H9 (cell line): ENCODE results near the gene OTOS. TPM values are rescaled to one million over a fixed set of nuclear protein-coding genes. Genes with fewer than 3 reads are reported as not detected.

ENCODE experiments used
- DNase-seq: peaks from one replicate; pipeline ENCODE4 v3.0.0-alpha.2; 2017
- H2AFZ ChIP-seq: one replicate; pipeline ENCODE4 v1.6.1; 2013; ENCODE audit warnings: mild to moderate bottlenecking, low read length, control low read depth, moderate library complexity
- H2AK5ac ChIP-seq: 2 replicates; pipeline ENCODE4 v1.6.1; 2013; ENCODE audit warnings: low read length, control low read depth, mixed read lengths; ENCODE audit not compliant: insufficient read length
- H2BK120ac ChIP-seq: one replicate; pipeline ENCODE4 v1.6.1; 2013; ENCODE audit warnings: low read depth, mild to moderate bottlenecking, low read length, control low read depth, inconsistent platforms; ENCODE audit not compliant: poor library complexity, severe bottlenecking
- H2BK12ac ChIP-seq: 2 replicates; pipeline ENCODE4 v1.6.1; 2013; ENCODE audit warnings: low read length, control low read depth, mixed read lengths, low read depth; ENCODE audit not compliant: insufficient read length
- H2BK15ac ChIP-seq: 2 replicates; pipeline ENCODE4 v1.6.1; 2013; ENCODE audit warnings: low read depth, low read length, control low read depth
- H2BK20ac ChIP-seq: one replicate; pipeline ENCODE4 v1.6.1; 2013; ENCODE audit warnings: low read depth, mild to moderate bottlenecking, low read length, control low read depth, inconsistent platforms; ENCODE audit not compliant: poor library complexity, severe bottlenecking
- H2BK5ac ChIP-seq: 2 replicates; pipeline ENCODE4 v1.6.1; 2013; ENCODE audit warnings: low read length, control low read depth, mixed read lengths; ENCODE audit not compliant: insufficient read length
- H3K14ac ChIP-seq: 2 replicates; pipeline ENCODE4 v1.6.1; 2013; ENCODE audit warnings: low read length, control low read depth; ENCODE audit not compliant: insufficient read depth
- H3K18ac ChIP-seq: 2 replicates; pipeline ENCODE4 v1.6.1; 2013; ENCODE audit warnings: low read depth, mild to moderate bottlenecking, mixed read lengths, low read length, control low read depth; ENCODE audit not compliant: insufficient read length
- H3K23ac ChIP-seq: 2 replicates; pipeline ENCODE4 v1.6.1; 2013; ENCODE audit warnings: low read length, control low read depth, mixed read lengths, low read depth; ENCODE audit not compliant: insufficient read length
- H3K23me2 ChIP-seq: 2 replicates; pipeline ENCODE4 v1.6.1; 2013; ENCODE audit warnings: low read depth, mild to moderate bottlenecking, mixed read lengths, low read length, control low read depth; ENCODE audit not compliant: insufficient read length, poor library complexity, severe bottlenecking
- H3K27ac ChIP-seq: 2 replicates; pipeline ENCODE4 v1.5.1; 2013; ENCODE audit warnings: low read length, control low read depth, mixed read lengths, low read depth; ENCODE audit not compliant: insufficient read length
- H3K27me3 ChIP-seq: 2 replicates; pipeline ENCODE4 v1.6.1; 2013; ENCODE audit warnings: low read length, control low read depth, inconsistent platforms; ENCODE audit not compliant: insufficient read depth
- H3K4ac ChIP-seq: 2 replicates; pipeline ENCODE4 v1.6.1; 2013; ENCODE audit warnings: low read depth, mild to moderate bottlenecking, control low read depth, inconsistent platforms, low read length, moderate library complexity
- H3K4me1 ChIP-seq: 2 replicates; pipeline ENCODE4 v1.6.1; 2013; ENCODE audit warnings: low read length, control low read depth, inconsistent platforms; ENCODE audit not compliant: insufficient read depth
- H3K4me2 ChIP-seq: 2 replicates; pipeline ENCODE4 v1.6.1; 2013; ENCODE audit warnings: low read length, control low read depth, mixed read lengths; ENCODE audit not compliant: insufficient read length, insufficient read depth
- H3K56ac ChIP-seq: 2 replicates; pipeline ENCODE4 v1.6.1; 2013; ENCODE audit warnings: low read depth, mild to moderate bottlenecking, mixed read lengths, low read length, control low read depth; ENCODE audit not compliant: insufficient read length
- H3K79me1 ChIP-seq: 2 replicates; pipeline ENCODE4 v1.6.1; 2013; ENCODE audit warnings: low read depth, mild to moderate bottlenecking, moderate library complexity, low read length, control low read depth, inconsistent platforms; ENCODE audit not compliant: insufficient read depth, poor library complexity, severe bottlenecking
- H3K79me2 ChIP-seq: 2 replicates; pipeline ENCODE4 v1.6.1; 2013; ENCODE audit warnings: low read length, control low read depth, inconsistent platforms; ENCODE audit not compliant: insufficient read depth
- H3K9ac ChIP-seq: 2 replicates; pipeline ENCODE4 v1.6.1; 2013; ENCODE audit warnings: low read length, control low read depth, mixed read lengths; ENCODE audit not compliant: insufficient read length; ENCODE audit errors: extremely low read depth
- H3K9me3 ChIP-seq: one replicate; pipeline ENCODE4 v1.6.1; 2013; ENCODE audit warnings: low read depth, low read length, inconsistent platforms; ENCODE audit not compliant: control insufficient read depth
- H3T11ph ChIP-seq: one replicate; pipeline ENCODE4 v1.6.1; 2013; ENCODE audit warnings: mild to moderate bottlenecking, low read length, control low read depth, inconsistent platforms
- H4K20me1 ChIP-seq: one replicate; pipeline ENCODE4 v1.6.1; 2013; ENCODE audit not compliant: control insufficient read depth, insufficient read length, insufficient read depth
- H4K5ac ChIP-seq: 2 replicates; pipeline ENCODE4 v1.6.1; 2013; ENCODE audit warnings: low read depth, mild to moderate bottlenecking, mixed read lengths, low read length, control low read depth; ENCODE audit not compliant: insufficient read length
- H4K8ac ChIP-seq: replicated peaks from 2 replicates; pipeline ENCODE4 v1.6.1; 2013; ENCODE audit warnings: low read length, control low read depth, mixed read lengths, low read depth; ENCODE audit not compliant: insufficient read length
- H4K91ac ChIP-seq: 2 replicates; pipeline ENCODE4 v1.6.1; 2013; ENCODE audit warnings: low read depth, mild to moderate bottlenecking, moderate library complexity, mixed read lengths, low read length, control low read depth; ENCODE audit not compliant: insufficient read length
- H3K27ac Mint-ChIP-seq, 3 experiments: 2 replicates in 2 of 3; 3 replicates in 1 of 3; pipeline ENCODE4 v1.8.0; 2020 to 2021; ENCODE audit warnings: mixed read lengths in 3 of 3, mild to moderate bottlenecking in 1 of 3, moderate library complexity in 1 of 3
- H3K27me3 Mint-ChIP-seq: 2 replicates; pipeline ENCODE4 v1.8.0; 2021; ENCODE audit warnings: low read depth, mild to moderate bottlenecking, moderate library complexity, mixed read lengths
- H3K36me3 Mint-ChIP-seq, 3 experiments: 2 replicates in 2 of 3; 3 replicates in 1 of 3; pipeline ENCODE4 v1.8.0; 2020 to 2021; ENCODE audit warnings: low read depth in 3 of 3, mixed read lengths in 3 of 3; ENCODE audit not compliant: insufficient read depth in 1 of 3
- H3K4me1 Mint-ChIP-seq, 2 experiments: 2 replicates each; pipeline ENCODE4 v1.8.0; 2020; ENCODE audit warnings: mixed read lengths in 2 of 2
- H3K4me3 Mint-ChIP-seq, 2 experiments: 2 replicates in 1 of 2; 3 replicates in 1 of 2; pipeline ENCODE4 v1.8.0; 2020 to 2021; ENCODE audit warnings: mild to moderate bottlenecking in 2 of 2, mixed read lengths in 2 of 2, moderate library complexity in 1 of 2
- H3K9me3 Mint-ChIP-seq, 2 experiments: 2 replicates in 1 of 2; 3 replicates in 1 of 2; pipeline ENCODE4 v1.8.0; 2020; ENCODE audit warnings: mild to moderate bottlenecking in 2 of 2, mixed read lengths in 2 of 2, moderate library complexity in 1 of 2
- WGBS: extraction: QIAGEN DNeasy Blood & Tissue Kit; methylation state at CpG from one replicate; pipeline ENCODE4 v1.1.7; 2013; ENCODE audit warnings: missing lambda C conversion rate, low lambda C conversion rate, mixed read lengths; ENCODE audit not compliant: insufficient read length; ENCODE audit errors: extremely low coverage; 5-methylcytosine and 5-hydroxymethylcytosine counted together
- total RNA-seq: library from RNA; stranded (reverse); gene quantifications from 2 replicates; pipeline ENCODE4 v1.2.1, GENCODE V29; 2021
- TF ChIP-seq, protein P1 (sequence below): fragments of 200-600 bp; sonication (generic); conservative IDR thresholded peaks from 3 replicates; pipeline ENCODE4 v1.8.0; 2021; ENCODE audit warnings: antibody characterized with exemption, mild to moderate bottlenecking

The OTOS gene
- total RNA-seq, 1 experiment from 2014 or later = not detected

DNA sequence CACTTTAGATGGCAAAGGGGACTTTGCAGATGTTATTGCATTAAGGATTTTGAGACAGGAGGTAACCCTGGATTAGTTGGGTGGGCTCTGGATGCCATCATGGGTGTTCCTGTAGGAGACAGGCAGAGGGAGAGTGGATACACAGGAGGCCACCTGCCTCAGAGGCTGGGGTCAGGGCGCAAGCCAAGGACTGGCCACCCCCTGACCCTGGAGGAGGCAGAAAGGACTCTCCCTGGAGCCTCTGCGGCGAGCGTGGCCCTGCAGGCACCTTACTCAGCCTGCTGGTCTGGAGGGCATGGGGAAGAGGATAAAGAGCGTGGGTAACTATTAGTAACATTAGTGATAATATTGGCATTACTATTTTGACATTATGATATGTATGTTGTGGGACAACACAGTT is 21.6 kb upstream of the OTOS start:
- Histone ChIP-seq H4K5ac (no peak overlapping the region), H4K91ac (no peak overlapping the region), H2BK120ac (no peak overlapping the region), H2BK5ac (no peak overlapping the region), H3K56ac (no peak overlapping the region), H3K14ac (no peak overlapping the region), H2BK15ac (no peak overlapping the region), H4K20me1 (no peaks in the 10 kb centered on the region), H3K23ac (no peak overlapping the region), H3K23me2 (no peaks in the 10 kb centered on the region), H3K4ac (no peak overlapping the region), H2BK20ac (no peak overlapping the region), H3K79me2 (no peaks in the 10 kb centered on the region), H3K79me1 (no peaks in the 10 kb centered on the region), H3K9ac (no peak overlapping the region), H3K9me3 (no peaks in the 10 kb centered on the region), H2BK12ac (no peak overlapping the region), H3K4me1 (no peaks in the 10 kb centered on the region; the same call in 1 of the 2 replicates), H2AK5ac (no peak overlapping the region), H2AFZ (no peak overlapping the region), H3K27me3 (no peaks in the 10 kb centered on the region), H3T11ph (no peak overlapping the region), H3K27ac (no peak overlapping the region), H3K18ac (no peak overlapping the region), H4K8ac (no peak overlapping the region), H3K4me2 (no peak overlapping the region)
- H3K36me3 Mint-ChIP-seq = no peaks in the 10 kb centered on the region
- no peak for DNase-seq
- H3K4me3 Mint-ChIP-seq = no peak overlapping the region
- TF ChIP-seq, protein P1, sequence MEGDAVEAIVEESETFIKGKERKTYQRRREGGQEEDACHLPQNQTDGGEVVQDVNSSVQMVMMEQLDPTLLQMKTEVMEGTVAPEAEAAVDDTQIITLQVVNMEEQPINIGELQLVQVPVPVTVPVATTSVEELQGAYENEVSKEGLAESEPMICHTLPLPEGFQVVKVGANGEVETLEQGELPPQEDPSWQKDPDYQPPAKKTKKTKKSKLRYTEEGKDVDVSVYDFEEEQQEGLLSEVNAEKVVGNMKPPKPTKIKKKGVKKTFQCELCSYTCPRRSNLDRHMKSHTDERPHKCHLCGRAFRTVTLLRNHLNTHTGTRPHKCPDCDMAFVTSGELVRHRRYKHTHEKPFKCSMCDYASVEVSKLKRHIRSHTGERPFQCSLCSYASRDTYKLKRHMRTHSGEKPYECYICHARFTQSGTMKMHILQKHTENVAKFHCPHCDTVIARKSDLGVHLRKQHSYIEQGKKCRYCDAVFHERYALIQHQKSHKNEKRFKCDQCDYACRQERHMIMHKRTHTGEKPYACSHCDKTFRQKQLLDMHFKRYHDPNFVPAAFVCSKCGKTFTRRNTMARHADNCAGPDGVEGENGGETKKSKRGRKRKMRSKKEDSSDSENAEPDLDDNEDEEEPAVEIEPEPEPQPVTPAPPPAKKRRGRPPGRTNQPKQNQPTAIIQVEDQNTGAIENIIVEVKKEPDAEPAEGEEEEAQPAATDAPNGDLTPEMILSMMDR = no peak
- peaks cover 0 to 11% of the 10 kb centered on the region in 2 experiments; a peak in 3 of 5 replicates for H3K9me3 Mint-ChIP-seq
- no CpG with 5 or more reads among the region's 5 CpGs for WGBS
- no peak overlapping the region for H3K27ac Mint-ChIP-seq
- H3K4me1 Mint-ChIP-seq = peaks cover 2 to 6% of the 10 kb centered on the region in 2 experiments
- peaks cover 19% of the 10 kb centered on the region for H3K27me3 Mint-ChIP-seq
